IPS-18c (cell line): ENCODE data around the gene LRP5.

Experiments used
- H3K4me3 ChIP-seq: 2 replicates; pipeline ENCODE4 v1.7.0; 2013; ENCODE audit warnings: low read depth, mild to moderate bottlenecking, low read length, moderate library complexity; ENCODE audit not compliant: insufficient read depth
- H3K9me3 ChIP-seq: one replicate; pipeline ENCODE4 v1.6.1; 2013; ENCODE audit warnings: mild to moderate bottlenecking, low read length, moderate library complexity; ENCODE audit not compliant: control insufficient read depth, insufficient read depth

The LRP5 gene

GRCh38 chr11:68312117-68312779 is at the start of gene LRP5:
Gene LRP5 (plus strand): TSS chr11:68312591. CDS start chr11:68312715, 124 bp downstream.
- Histone ChIP-seq H3K9me3 (peaks cover 2% of the 10 kb centered on the region), H3K4me3 (peak within 1 kb of the TSS; percentile 66)

DNA sequence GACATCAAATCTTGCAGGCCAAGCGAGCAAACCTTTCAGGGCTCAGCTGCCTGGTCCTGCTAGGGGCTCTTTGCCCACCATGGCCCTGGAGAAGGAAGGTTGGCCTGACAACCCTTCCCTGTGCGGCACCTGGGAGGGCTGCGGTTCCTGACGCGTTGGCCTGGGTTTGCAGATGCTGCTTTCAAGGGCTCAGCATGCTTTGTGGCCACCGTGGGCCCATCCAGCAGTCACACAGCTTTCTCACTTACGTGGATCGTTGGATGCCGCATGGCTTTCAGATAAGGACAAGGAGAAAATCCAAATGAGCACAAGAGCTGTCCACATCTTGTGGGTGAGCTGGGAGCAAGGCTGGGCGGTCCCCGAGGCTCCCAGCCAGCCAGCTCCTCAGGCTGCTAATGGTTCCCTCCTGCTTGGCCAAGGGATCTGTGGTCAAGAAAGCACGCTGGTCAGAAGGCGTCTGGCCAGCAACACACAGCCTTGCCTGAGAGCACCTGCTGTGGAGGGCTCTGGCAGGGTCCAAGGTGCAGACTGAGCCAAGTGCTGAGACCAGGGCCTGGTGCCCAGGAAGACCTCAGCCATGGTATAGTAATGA is 48.9 kb upstream of the LRP5 start:
- peaks cover 4% of the 10 kb centered on the region for H3K9me3 ChIP-seq
- no peak overlapping the region for H3K4me3 ChIP-seq

GRCh38 chr11:68264244-68264643 is 48.1 kb upstream of the LRP5 start:
- Histone ChIP-seq H3K9me3 (peaks cover 4% of the 10 kb centered on the region), H3K4me3 (no peak overlapping the region)

DNA sequence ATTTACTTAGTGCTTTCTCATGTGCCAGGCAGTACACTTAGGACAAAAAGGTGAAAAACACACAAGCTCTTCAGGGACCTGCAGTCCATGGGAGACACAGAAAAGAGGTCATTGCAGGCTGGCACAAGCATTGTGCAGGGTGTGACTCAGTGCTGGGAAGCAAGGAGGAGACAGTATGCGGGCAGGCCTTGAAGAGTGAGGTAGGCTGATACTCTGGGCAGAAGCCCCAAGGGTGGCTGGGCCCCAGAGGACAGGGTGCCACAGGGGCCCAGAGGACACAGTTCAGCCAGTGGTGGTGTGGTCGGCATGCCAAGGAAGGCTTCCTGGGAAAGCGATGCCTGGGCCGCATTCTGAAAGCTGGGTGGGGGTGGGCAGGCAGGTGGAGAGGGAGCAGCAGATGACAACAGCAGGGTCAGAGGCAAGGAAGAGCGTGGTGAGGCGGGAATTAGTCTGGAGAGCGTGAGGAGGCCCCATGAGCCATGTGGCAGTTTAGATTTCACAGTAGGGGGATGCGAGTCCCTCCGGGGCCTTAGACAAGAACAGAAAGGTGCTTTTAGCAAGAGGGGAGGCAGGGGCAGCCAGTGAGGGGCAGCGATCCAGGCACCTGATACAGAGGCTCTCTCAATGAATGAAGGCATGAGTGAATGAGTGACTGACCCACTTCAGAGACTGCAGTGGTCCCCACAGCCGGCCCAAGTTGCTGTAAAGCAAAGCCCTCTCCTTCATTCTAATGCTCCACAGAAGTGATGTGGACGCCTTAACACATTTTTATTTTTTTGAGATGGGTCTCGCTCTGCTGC is 47.5 kb upstream of the LRP5 start:
- no peak overlapping the region for H3K4me3 ChIP-seq

GRCh38 chr11:68266121-68266891 is 46.1 kb upstream of the LRP5 start:
- Histone ChIP-seq H3K9me3 (peaks cover 4% of the 10 kb centered on the region), H3K4me3 (no peak overlapping the region)

More for the DNA sequence above, 47.5 kb upstream of the LRP5 start:
- peaks cover 4% of the 10 kb centered on the region for H3K9me3 ChIP-seq

- H3K4me3 ChIP-seq = no peak overlapping the region
- peaks cover 4% of the 10 kb centered on the region for H3K9me3 ChIP-seq
These were observed 45.2 kb upstream of the LRP5 start for GRCh38 chr11:68266936-68267880.

- Histone ChIP-seq H3K9me3 (peaks cover 4% of the 10 kb centered on the region), H3K4me3 (no peak overlapping the region)
These were observed 44.5 kb upstream of the LRP5 start for GRCh38 chr11:68267881-68268240.

DNA sequence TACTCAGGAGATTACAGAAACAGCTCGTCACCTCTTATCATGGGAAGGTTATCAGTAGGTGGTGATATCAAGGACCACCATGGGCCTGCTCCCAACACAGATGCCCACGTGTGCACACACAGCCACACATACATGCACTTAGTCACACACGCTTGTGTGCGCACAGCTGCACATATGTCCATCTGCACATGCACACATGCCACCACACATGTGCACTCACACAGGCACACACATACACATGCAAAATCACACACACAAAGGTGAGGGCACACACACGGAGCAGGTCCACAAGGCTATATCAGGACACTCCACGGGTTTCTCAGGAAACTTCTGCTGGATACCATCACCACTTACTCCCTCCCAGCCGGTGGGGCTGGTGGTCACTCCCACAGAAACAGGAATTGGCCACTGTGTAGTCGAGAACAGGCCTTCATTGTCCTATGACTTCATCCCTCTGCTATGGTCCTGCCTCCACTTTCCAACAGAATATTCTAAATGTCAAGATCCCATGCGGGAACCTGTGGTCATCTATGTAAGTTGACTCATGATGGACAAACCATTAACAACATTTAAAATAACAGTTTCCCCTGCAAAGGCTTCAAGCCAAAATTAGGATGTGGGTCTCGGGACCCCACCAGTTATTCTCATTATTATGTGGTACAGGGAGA is 42.8 kb upstream of the LRP5 start:
- H3K9me3 ChIP-seq = peaks cover 4% of the 10 kb centered on the region
- H3K4me3 ChIP-seq = no peak overlapping the region

DNA sequence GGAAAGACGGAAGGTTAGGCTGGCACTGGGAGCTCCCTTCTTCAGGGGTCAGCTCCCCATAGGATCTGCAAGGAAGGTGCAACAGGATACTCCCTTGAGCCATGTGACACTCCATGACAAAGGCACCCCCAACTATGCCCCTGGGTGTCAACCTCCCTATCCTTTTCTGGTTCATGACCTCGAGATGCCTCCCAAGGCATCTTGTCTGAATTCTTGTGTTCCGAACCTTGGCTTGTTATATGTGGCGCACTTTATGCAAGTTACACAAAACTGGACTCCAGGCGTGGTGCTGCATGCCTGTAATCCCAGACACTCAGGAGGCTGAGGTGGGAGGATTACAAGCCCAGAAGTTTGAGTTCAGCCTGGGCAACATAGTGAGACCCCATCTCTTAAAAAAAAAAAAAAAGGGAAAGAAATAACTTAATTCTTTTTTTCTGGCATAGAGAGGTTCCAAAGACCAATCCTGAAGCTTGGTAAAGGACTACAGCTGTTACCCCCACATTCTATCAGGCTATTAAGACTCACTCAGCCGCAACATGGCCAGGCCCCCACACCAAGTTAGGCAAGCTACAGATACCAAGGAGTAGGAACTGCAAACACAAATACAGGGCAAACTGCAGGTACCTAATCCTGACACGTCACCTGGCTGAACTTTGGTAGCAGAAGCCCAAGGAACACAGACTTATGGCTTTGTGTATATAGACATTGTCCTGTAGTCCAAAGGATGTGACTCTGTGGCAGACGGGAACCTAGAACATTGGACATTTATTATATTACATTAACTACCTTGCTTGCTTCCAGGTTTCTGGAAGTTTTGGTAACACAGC is 42.0 kb upstream of the LRP5 start:
- H3K9me3 ChIP-seq = peaks cover 4% of the 10 kb centered on the region

DNA sequence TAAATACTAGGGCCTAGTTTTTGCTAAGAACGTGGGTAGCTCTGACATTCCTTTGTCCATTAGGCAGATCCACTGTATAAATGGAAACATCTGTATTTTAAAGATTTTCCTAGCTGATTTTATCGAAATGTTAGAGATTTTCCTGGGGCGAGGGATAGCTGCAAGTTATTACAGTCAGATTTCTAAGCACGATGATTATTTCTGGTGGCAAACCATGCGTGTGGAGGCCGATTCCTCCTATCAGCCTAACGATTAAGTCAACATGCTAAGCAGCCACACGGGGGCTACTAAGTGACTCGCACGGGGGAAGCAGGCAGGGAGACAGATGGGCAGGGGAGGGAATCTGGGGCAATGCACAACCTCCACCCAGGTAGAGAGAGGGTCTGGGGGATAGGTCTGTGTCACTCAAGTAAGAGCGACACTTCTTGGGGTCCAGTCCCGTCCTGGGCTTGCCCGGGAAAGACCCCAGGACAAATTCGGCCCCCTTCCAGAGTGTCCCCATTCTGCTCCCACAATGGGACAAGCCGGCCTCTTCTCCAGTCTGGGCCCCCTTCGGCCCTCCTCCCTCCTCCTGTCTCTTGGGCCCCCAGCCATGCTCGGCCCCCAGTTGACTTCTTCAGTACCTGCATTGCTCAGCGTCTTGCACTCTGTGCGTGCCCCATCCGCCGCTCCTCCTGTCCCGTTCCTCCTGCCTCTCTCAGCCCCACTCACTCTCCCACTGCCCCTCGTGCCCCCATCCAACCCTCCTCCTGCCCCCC is 41.2 kb upstream of the LRP5 start:
- Histone ChIP-seq H3K9me3 (peaks cover 4% of the 10 kb centered on the region), H3K4me3 (peak overlapping the region; percentile 88)

More for the DNA sequence above, 42.0 kb upstream of the LRP5 start:
- H3K4me3 ChIP-seq = peak overlapping the region; percentile 88

- H3K9me3 ChIP-seq = no peaks in the 10 kb centered on the region
- H3K4me3 ChIP-seq = peak within 1 kb of the TSS; percentile 88
These were observed 40.4 kb upstream of the LRP5 start, which contains the start of gene C11orf24 for GRCh38 chr11:68271781-68272608. Gene C11orf24 (minus strand): TSS chr11:68271973. CDS start chr11:68263767, 8,206 bp downstream.

DNA sequence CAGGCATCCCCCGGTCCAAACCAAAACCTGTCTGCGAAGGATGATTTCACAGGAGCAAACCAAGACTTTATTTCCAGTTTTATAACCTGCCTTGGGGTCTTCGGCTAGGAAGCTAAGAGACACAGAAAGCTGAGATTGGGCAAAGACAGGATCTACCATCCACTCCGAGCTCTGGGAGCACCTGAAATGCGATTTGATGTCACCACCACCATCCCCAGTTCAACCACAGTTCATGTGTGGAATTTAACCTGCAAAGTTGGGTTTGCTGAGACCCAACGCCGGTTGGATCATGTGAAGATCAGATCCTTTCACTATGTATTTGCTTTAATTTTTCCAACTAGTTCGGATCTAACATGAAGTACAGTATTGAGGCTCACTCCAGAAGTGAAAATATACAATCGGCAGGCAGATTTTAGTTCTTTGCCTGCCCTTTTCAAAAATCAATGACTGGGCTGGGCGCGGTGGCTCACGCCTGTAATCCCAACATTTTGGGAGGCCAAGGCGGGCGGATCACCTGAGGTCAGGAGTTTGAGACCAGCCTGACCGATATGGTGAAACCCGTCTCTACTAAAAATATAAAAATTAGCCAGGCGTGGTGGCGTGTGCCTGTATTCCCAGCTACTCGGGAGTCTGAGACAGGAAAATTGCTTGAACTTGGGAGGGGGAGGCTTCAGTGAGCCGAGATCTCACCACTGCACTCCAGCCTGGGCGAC is 39.2 kb upstream of the LRP5 start:
- Histone ChIP-seq H3K4me3 (peak overlapping the region; percentile 31; the same call in 1 of the 2 replicates), H3K9me3 (no peaks in the 10 kb centered on the region)

- H3K9me3 ChIP-seq = no peaks in the 10 kb centered on the region
- no peak overlapping the region for H3K4me3 ChIP-seq
These were observed 38.1 kb upstream of the LRP5 start for GRCh38 chr11:68274306-68274705.
